Medulla oblongata (tissue), 1 donor: ENCODE data around the gene NUDT16L1.
A peak's percentile ranks its signal among the peaks of the same experiment; 100 is the strongest.
"Not testable (repeated sequence)": the region's sequence is repeated elsewhere in the genome, so short reads cannot be mapped to it uniquely, and the experiment has no call there.

Experiments
- DNase-seq: peaks from one replicate; pipeline ENCODE4 v3.0.0-alpha.2; 2015; ENCODE audit errors: extremely low spot score

The NUDT16L1 gene

DNA sequence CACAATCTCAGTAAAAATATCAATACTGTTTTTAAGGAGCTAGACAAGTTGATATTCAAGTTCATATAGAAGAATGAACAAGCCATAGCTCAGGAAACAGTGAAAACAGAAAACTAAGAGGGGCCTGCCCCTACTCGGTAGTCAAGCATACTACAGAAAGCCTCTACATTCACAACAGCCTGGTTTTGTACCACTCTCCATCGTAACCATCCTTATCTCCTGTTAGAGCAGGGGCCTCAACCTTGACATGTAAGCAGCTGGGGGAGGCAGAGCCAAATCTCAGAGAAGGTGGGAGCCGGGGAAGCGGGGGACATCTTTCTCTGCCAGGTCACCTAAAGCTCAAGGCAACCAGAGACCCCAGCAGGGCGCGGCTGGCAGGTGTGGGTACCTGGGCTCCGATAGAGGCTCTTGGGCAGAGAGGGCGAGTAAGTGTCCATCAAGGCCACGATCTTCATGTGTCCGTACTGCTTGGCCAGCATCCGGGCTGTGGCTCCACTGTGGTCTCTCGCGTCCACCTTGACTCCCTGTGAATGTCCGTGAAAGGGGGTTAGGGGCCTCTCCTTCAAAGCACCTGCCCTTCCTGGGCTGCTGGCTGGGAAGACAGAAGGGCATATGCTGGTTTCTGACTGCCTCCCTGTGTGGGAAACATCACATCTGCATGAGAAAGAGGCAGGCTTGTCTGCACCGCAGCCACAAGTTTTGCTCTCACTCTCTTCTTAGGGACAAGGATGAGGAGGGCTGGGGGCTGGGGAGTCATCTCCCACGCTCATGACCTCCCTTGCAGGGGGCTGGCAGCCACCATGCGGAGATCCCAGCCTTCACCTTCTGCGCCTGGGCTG is 20.5 kb downstream of the NUDT16L1 start:
- DNase-seq = no peak

DNA sequence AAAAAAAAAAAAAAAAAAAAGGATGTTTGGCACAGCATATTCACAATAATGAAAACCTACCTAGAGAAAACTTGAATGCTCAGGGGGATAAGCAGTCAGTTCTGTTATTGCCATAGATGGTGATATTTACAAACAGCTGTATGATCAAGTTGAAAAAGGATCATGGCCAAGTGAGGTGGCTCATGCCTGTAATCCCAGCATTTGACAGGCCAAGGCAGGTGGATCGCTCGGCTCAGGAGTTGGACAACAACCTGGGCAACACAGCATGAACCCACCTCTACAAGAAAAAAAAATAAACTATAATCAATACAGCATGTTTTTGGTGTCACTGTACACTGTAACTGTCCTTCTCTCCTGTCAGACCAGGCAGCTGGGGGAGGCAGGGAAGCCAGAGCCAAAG is 21.6 kb downstream of the NUDT16L1 start:
- no peak for DNase-seq

DNA sequence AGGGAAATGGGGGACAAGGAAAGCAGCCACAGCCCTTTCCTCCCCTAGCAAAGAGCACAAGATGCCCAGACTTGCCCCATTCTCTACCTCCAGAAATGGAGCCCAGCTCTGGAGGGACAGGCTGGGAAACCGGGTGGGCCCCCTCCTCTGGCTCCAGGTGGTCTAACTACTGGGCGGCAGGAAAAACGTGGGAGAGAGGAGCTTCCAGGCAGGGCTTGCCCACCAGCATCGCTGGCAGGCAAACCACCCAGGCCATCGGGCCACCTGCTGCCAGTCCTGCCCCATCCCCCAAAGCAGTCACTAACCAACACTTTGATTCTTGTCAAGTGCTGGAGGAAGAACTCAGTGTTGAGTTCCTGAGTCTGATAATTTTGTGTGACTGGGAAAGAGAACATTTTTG is 25.1 kb downstream of the NUDT16L1 start:
- DNase-seq = no peak

DNA sequence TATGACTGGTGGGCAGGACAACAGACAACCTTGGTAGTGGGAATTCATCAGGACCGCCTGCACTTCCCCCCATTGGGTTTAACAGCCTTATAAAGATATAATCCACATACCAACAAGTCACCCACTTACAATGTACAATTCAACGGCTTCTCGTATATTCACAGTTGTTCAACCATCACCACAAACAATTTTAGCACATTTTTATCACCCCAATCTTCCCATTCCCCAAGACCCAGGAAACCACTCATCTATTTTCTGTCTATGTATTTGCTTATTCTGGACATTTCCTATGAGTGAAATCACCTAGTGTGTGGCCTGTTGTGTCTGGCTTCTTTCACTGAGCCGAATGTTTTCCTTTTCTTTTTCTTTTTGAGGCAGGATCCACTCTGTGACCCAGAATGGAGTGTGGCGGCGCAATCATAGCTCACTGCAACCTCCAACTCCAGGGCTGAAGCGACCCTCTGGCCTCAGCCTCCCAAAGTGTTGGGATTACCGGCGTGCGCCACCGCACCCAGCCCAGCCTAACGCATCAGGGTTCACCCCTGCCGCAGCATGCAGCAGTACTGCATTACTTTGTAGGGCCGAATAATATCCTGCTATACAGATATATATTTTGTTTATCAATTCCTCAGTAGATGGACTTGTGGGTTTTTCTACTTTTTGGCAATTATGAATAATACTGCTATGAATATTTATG is 29.9 kb downstream of the NUDT16L1 start:
- DNase-seq = no peak

DNA sequence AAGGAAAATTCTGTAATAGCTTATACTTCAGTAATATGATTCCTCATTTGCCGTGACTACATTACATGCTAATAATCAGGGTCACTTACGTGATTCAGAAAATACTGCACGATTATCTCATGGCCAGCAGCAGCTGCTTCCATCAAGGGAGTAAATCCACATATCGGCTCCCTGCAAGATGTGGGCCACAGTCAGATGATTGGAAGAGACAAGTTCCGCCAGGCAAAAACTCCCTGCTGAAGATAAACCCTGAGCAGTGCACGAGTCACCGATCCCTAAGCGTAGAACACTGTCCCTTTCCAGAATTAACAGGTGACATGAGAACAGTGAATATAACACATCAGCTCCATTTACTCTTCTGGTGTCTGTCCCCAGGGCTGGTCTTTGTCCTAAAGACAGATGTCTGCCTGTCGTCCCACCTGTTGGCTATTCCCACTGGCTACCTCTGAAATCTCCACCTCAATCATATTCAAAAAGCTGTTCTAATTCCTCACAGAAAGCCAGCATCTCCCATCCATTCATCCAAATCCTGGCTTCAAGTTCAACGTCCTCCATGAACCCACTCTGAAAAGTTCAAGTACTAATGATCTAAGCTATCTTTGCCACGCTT is 31.4 kb downstream of the NUDT16L1 start:
- no peak for DNase-seq

DNA sequence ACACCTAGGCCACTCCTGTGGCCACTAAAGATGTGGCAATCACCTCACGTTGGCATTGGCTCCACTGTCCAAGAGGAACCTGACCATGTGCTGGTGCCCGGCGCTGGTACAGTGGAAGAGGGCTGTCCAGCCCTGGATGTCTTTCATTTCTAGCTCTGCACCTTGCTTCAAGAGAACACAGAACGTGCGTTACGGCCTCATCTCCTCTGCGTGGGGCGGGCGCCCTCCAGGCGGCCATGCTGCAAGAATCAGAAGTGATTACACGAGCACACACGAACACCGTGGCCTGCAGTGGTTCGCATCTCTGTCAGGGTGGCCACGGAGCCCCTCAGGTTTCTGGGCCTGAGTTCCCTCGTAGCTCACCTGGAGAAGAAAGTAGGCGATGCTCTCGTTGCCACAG is 33.3 kb downstream of the NUDT16L1 start:
- no peak for DNase-seq

DNA sequence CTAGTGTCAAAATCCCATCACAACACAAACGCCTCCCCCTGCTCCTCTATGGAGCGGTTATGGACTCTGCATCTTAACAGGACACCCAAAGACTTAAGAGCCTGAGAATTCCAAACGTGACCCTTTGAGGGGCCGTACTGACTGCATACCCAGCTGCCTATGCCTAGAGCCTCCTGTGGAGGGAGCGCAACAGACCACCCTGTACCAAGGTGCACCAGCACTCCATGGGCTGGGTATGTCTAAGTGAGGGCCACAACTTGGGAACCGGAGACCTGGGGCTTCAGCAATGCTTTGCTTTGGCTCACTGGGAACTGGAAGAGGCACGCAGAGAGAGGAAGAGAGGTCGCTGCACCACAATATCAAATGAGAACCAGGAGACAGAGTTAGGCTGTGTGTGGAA is 35.3 kb downstream of the NUDT16L1 start:
- no peak for DNase-seq

DNA sequence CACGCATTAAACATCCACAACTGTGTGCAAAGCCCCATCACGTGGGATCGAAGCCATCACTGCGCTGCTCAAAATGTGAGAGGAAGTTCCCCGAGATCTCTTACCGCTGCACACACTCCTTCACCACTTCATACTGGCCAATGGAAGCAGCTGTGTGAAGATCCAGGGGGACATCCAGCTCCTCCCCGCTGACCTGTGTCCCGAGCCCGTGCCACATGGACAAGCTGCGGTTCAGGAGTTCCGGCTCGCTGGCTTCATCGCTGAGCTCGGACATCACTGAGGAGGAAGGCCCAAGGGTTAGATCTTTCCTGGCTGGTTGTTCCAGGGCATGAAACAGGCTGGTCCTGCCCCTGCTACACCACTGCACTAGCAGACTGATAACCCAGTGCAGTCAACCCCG is 36.5 kb downstream of the NUDT16L1 start:
- DNase-seq = no peak

DNA sequence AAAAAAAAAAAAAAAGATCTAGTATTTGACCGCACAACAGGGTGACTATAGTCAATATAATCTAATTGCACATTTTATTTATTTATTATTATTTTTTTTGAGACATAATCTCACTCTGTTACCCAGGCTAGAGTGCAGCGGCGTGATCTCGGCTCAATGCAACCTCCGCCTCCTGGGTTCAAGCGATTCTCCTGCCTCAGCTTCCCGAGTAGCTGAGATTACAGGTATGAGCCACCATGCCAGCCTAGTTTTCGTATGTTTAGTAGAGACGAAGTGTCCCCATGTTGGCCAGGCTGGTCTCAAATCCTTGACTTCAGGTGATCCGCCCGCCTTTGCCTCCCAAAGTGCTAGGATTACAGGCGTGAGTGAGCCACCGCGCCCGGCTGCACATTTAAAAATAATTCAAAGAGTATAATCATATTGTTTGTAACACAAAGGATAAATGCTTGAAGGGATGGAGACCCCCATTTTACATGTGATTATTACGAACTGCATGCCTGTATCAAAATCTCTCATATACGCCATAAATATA is 39.9 kb downstream of the NUDT16L1 start:
- no peak for DNase-seq

DNA sequence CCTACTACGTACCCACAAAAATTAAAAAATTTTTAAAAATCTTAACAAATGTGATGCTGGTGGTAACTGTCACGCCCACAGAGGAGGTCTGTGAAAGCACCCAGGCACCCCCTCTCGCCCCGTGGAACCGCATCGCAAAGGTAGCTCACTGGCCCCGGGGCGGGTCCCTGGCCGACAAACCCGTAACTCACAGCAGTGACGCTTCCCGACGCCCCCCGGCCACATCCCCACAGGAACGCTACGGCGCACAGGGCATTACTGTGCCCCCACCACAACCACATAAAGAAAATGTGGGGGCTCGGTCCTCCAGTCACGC is 40.3 kb downstream of the NUDT16L1 start:
- DNase-seq = no peak

DNA sequence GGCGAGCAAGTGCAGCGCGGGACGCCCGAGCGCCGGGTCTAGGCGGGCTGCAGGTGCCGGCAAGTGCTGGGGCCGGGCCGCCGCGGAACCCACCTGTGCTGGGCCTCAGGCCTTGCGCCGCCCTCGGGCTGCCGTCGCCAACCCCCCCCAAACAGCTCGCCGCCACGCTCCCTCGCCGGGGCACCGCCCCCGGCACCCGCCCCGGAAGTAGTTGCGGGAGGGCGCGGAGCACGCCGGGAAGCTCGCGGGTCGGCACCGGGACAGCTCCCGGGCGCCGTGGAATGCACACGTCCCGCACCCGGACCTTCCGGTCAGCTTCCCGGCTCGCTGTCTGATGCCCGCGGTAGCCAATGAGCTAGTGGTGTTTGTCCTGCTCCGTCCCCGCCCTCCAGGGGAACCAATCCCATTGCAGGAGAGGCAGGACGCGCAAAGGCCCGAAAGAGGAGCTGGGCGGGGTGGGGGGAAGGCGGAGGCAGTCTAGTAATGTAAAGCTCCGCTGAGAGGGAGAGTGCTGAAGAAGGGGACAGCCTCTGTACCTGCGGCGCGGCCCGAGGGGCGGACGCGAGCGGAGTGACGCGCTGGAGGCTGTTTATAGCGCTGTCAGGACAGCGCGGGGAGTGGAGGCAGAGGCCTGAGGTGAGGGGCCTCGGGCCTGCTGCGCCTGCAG is 40.8 kb downstream of the NUDT16L1 start, which contains the start of the genes ANKS3 and DNAAF8:
Gene ANKS3, minus strand, starts transcription at position 209 of the 667 bp plus-strand sequence. CDS start 4,122 bp downstream, outside the sequence.
Gene DNAAF8, plus strand, starts transcription at position 475 of the 667 bp plus-strand sequence. CDS start 1,978 bp downstream, outside the sequence.
- DNase-seq = peak; percentile 97

DNA sequence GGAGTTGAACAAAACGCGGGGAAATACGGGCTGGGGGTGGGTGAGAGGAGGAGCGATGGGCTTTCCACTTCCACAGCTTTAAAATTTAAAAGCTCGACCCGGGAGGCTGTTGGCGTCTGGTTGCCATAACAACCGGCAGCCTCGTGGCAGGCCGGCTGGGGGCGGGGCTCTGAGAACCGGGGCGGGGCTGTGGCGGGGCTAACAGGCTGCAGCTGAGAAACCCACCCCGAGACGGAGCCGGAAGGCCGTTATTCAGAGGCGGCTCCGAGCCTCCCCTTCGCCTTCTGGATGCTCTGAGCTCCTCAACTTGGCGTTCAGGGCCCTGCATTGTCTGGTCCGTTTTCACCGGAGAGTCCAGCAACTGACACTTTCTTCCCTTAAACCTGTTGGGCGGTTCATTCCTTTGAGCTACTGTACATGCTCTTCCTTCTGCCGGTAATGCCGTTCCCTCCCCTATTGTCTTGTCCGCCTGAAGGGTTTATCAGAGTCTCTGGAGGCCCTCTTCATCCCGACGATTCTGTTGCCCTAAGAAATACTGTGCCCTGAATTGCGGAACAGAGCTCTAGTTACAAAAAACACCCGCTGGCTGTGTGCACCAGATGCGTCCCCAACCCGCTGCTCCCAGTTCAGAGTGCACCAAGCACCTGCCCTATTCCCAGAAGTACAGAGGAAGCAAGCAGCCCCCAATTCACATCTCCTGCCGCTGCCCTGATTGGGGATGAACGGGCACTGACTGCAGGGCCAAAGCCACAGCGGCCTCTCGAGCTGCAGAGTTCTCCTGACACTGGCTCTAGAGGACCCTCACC is 41.6 kb downstream of the NUDT16L1 start:
- DNase-seq = peak; percentile 80

DNA sequence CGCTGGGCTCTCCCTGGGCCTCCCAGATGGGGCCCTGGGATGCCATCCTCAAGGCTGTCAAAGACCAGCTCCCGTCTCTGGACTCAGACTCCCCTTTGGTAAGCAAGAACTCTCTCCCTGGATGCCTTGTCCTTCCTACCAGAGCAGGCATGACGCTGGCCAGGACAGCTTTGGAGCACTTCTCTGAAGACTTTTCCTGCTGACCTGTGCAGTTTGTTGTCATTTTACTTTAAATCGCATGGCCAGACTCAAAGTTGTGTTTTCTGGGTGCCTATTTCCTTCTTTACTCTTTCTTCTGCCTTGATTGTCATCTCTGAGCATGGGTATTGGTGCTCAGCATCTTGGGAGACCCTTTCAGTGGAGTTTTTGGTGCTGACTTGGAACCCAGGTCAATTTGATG is 43.2 kb downstream of the NUDT16L1 start:
- DNase-seq = no peak

DNA sequence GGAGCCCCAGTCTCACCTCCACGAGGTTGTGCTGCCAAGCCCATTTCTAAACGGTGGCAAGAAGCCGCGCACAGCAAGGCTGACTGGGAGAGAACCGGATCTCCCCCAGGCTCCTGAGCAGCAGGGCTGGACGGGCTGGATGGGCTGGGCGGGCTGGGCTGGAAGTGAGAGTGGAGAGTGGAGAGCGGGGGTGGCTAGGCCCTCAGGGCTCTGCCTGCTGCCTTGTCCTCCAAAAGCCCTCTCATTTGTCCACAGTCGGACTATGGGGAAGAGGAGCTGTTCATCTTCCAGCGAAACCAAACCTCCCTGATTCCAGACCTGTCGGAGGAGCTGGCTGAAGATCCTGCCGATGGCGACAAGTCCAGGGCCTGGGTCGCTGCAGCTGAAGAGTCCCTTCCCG is 44.2 kb downstream of the NUDT16L1 start:
- no peak for DNase-seq

DNA sequence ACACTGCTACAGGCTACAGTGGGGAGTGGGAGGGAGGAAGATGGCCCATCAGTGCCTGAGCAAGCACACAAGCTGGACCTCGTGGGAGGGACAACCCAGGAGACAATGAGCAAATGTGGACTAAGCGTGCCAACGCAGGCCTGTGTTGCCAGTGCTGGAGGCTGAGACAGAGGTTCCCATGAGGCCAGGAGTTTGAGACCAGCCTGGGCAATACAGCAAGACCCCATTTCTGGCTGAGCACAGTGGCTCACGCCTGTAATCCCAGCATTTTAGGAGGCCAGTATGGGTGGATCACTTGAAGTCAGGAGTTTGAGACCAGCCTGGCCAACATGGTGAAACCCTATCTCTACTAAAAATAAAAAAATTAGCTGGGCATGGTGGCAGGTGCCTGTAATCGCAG is 45.0 kb downstream of the NUDT16L1 start:
- DNase-seq = not testable (repeated sequence)

DNA sequence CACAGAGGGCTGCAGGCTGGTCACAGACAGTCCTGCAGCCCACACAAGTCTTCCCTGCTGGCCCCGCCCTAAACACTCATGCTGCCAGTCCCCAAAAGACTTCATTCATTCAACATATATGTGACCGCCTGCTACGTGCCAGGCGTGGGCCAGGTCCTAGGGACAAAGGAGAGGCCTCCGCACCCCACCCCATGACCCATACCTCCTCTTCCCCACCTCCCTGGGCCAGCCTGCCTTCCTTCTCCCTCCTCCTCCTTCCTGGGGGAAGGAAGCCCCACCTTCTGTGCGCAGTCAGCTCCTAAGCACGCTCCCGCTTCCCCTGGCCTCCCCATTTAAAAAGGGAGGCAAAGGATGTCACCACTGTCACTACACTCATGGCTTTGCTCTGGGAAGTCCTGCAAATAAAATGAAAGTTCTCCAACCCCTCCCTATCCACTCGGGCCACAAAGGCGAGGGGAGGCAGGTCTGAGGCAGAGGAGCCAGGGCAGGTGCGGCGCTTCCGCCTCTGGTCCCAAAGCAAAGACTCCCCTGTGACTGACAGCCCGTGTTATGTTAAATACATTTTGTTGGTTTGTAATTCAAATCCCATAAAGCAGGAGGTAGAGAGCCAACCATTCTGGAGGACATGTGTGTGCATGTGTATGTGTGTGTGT is 50.0 kb downstream of the NUDT16L1 start:
- DNase-seq = no peak

DNA sequence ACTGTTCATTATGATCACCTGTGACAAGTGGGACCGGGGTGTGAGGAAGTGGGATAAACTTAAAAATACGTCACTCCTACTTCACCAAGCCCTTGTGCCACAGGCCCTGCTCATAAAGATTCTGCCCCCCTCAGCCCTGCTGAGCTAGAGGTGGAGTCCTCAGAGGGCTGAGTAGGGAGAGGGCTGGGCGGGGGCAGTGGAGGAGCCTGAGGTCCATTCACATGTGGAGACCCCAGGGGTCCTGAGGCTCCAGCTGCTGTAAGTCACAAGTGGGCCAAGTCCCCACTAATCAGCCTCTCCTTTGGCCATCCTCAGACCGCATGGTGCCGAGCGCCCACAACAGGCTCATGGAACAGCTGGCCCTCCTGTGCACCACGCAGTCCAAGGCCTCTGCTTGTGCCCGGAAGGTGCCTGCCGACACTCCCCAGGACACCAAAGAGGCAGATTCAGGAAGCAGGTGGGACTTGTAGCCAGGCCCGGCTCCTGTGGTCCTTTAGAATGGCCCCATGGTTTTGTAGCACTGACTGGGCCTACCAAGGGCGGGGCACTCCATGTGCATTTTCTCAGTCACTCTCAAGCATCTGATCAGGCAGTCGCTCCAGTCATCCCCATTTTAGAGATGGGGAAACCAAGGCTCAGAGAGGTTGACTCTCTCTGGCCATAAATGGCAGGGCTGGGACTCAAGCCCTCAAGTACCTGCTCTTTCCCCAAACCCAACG is 51.4 kb downstream of the NUDT16L1 start:
- DNase-seq = no peak

DNA sequence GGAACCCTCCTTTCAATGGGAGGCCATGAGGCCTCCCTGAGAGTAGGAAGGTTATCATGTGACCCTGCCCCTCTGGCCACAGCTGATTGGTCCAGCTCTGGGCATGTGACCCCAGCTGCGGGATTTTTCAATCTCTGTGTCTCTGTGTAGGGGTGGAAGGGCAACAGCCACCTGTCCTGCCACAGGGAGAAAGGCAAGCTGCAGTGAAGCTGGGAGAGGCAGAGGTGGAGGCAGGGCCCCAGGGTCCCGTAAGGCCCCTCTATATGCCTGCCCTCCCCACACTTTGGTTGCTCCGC is 51.9 kb downstream of the NUDT16L1 start:
- no peak for DNase-seq
